GM12891 (cell line): Measurements from ENCODE around the gene C12orf56. TPM values are rescaled to one million over a fixed set of nuclear protein-coding genes. Genes with fewer than 3 reads are reported as not detected.
A peak's percentile ranks its signal among the peaks of the same experiment; 100 is the strongest.

ENCODE experiments used
- DNase-seq: peaks from one replicate; pipeline ENCODE4 v3.0.0; 2011; ENCODE audit warnings: low spot score; ENCODE audit not compliant: insufficient read length
- FAIRE-seq: peaks from 2 replicates; lab custom pipeline; 2011; peaks lifted over from hg19 to GRCh38; lab: Jason Lieb, UNC
- PAX5 ChIP-seq: IDR thresholded peaks from 2 replicates; pipeline ENCODE4 v1.6.1; 2011; ENCODE audit warnings: low read length, moderate library complexity, mild to moderate bottlenecking; ENCODE audit not compliant: insufficient read depth, severe bottlenecking
- POLR2A ChIP-seq: IDR thresholded peaks from 2 replicates; pipeline ENCODE4 v1.6.1; 2011; ENCODE audit warnings: low read depth, low read length, control low read depth
- POLR2AphosphoS5 ChIP-seq: IDR thresholded peaks from 2 replicates; pipeline ENCODE4 v1.6.1; 2011; ENCODE audit warnings: low read depth, low read length, control low read depth
- POU2F2 ChIP-seq: IDR thresholded peaks from 2 replicates; pipeline ENCODE4 v1.6.1; 2011; ENCODE audit warnings: low read depth, mild to moderate bottlenecking, control low read depth, low read length, moderate library complexity
- SPI1 ChIP-seq: IDR thresholded peaks from 2 replicates; pipeline ENCODE4 v1.6.1; 2011; ENCODE audit warnings: low read depth, low read length, control low read depth
- TAF1 ChIP-seq: IDR thresholded peaks from 2 replicates; pipeline ENCODE4 v1.6.1; 2011; ENCODE audit warnings: low read depth, low read length, control low read depth
- polyA plus RNA-seq: library from polyadenylated mRNA; unstranded; fragments of >200 nt; gene quantifications from one replicate; pipeline ENCODE4 v1.2.1, GENCODE V29; 2012; ENCODE audit warnings: low read depth, missing spikeins, inconsistent platforms; ENCODE audit not compliant: missing spikeins

Gene C12orf56
- polyA plus RNA-seq = not detected

DNA sequence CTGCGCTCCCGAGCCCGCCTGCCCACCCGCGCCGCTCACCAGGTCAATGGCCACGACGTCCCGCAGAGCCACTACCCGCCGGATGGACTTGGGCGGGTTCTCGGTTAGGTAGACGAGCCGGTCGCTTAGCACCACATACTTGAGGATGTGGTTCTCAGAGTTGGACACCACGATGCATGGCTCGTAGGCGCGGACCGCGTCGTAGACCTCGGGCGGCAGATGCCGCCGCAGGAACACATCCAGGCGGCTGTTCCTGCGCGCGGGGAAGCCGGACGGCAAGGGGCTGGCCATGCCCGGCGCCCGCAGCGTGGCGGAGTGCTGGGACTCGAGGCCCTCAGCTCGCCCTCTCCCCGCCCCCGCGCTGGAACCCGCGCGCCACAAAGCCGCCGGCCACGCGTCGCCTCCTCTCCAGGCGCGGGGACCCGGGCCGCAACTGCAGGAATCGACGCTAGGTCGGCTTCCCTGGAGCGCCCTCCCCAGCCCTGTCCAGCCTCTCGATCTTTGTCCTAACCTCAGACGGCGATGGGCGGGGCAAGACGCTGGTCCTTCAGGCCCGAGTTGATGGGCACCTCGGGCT, at the start of gene C12orf56:
Gene C12orf56, minus strand, starts transcription at position 484 of the 577 bp plus-strand sequence. Its CDS starts 193 bp downstream, at position 291.
- FAIRE-seq = no peak

GRCh38 chr12:64440100-64440499, 49.5 kb upstream of the C12orf56 start:
- peak; percentile 16 for FAIRE-seq
- TF ChIP-seq POLR2AphosphoS5 (no peak), SPI1 (no peak), TAF1 (no peak), POU2F2 (no peak), PAX5 (no peak), POLR2A (no peak)
- no peak for DNase-seq

More for the DNA sequence above, at the start of gene C12orf56:
- TF ChIP-seq SPI1 (no peak), POLR2A (no peak), POLR2AphosphoS5 (no peak), PAX5 (no peak), TAF1 (no peak), POU2F2 (no peak)
- DNase-seq = no peak

- no peak for FAIRE-seq
- TF ChIP-seq PAX5 (no peak), POLR2AphosphoS5 (no peak), TAF1 (no peak), POU2F2 (no peak), POLR2A (no peak), SPI1 (no peak)
These were observed 43.4 kb upstream of the C12orf56 start for GRCh38 chr12:64433915-64434314.

DNA sequence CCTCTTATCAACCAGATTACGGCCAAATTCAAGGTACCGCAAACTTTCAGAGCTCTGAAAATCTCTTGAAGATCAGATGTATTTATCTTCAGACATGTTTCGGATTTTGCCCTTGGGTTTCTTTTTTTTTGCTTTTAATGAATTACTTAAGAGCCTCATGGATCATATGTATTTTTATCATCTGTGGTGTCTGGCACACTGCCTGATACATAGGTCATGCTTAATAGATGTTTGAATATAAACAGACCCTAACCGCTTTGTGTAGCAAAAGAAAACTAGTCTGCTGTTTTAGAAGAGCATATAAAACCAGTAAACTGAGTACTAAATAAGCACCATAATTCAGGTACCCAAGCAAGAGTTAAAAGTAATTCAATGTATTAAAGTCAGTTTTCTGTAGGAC, 41.2 kb upstream of the C12orf56 start:
- FAIRE-seq (no peak), DNase-seq (no peak)
- TF ChIP-seq POLR2AphosphoS5 (no peak), POU2F2 (no peak), TAF1 (no peak)

More at GRCh38 chr12:64433915-64434314, 43.4 kb upstream of the C12orf56 start:
- DNase-seq = no peak

DNA sequence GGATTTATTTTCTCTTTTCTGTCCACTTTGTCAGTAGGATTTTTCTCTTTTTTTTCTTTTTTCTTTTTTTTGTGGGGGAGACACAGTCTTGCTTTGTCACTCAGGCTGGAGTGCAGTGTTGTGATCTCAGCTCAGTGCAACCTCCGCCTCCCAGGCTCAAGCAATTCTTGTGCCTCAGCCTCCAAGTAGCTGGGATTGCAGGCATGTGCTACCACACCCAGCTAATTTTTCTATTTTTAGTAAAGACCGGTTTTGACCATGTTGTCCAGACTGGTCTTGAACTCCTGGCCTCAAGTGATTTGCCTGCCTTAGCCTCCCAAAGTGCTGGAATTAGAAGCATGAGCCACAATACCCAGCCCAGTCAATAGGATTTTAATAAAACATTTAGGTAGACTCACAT, 40.3 kb upstream of the C12orf56 start:
- DNase-seq = no peak
- FAIRE-seq = no peak
- TF ChIP-seq POU2F2 = no peak
- TF ChIP-seq PAX5 = no peak
- TF ChIP-seq TAF1 = no peak
- no peak for TF ChIP-seq SPI1
- no peak for TF ChIP-seq POLR2A
- no peak for TF ChIP-seq POLR2AphosphoS5

DNA sequence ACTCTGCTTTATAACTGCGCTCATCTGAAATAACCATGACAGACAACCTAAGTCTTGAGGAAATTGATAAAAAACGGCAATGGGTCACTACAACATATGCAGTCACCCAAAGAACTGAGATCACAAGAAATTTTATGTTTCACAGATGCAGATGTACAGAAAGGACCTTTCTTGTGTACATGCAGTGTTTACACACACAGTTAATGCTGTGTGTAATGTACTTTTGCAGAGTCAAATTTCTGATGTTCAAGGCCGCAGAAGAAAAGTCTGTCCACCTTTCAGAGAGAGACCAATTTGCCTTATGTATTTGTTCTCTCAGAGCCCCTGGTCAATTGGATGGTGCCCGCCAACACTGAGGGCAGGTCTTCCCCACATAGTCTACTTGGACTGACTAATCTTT, 38.4 kb upstream of the C12orf56 start:
- DNase-seq = no peak
- TF ChIP-seq POLR2AphosphoS5 (no peak), PAX5 (no peak), SPI1 (no peak), TAF1 (no peak), POU2F2 (no peak), POLR2A (no peak)
- FAIRE-seq = no peak

DNA sequence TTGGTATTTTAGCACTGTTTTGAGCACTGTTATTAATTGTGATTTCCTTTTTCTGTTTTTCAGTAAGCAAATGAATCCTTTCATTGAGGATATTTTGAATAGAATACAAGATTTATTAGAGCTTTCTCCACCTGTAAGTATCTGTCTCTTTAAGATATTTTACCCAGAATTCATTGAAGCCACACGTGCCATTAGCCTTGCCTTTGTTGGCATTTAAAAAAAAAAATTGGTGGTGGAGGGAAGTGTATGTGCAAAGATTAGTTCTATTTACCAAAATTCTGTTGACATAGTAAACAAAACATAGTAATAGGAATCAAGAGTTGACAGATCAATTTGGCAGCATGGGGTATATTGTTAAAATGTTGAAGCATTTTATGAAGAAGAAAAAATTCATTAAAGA, 37.4 kb upstream of the C12orf56 start:
- no peak for FAIRE-seq

GRCh38 chr12:64419696-64420095, 29.1 kb upstream of the C12orf56 start:
- no peak for DNase-seq
- FAIRE-seq = no peak
- TF ChIP-seq POLR2A = no peak

More for the DNA sequence above, 37.4 kb upstream of the C12orf56 start:
- TF ChIP-seq PAX5 (no peak), POLR2A (no peak), TAF1 (no peak), SPI1 (no peak), POU2F2 (no peak), POLR2AphosphoS5 (no peak)
- DNase-seq = no peak

DNA sequence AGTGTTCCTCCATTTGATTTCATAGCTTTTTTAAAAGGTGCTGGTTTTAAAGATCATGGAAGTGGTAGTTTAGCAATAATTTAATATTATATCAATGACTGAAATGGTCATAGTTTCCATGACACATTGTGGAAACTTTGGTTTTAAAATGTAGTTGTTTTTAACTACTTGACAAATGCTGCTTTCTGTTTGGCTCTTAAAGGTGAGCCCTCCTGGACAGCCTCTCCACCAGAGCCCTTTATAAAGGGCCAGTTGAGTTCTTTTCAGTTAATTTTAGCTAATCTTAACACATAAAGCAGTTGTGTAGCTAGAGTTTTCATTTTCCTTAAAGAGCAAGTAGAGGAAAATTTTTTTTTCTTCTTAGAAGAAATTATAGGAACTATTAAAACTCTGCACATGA, 27.7 kb upstream of the C12orf56 start:
- no peak for FAIRE-seq
- TF ChIP-seq SPI1 = no peak
- TF ChIP-seq TAF1 = no peak
- DNase-seq = no peak

GRCh38 chr12:64413884-64414283, 23.3 kb upstream of the C12orf56 start:
- no peak for TF ChIP-seq SPI1
- DNase-seq (no peak), FAIRE-seq (no peak)

GRCh38 chr12:64412459-64412858, 21.9 kb upstream of the C12orf56 start:
- TF ChIP-seq TAF1 (no peak), PAX5 (no peak), POLR2AphosphoS5 (no peak), POU2F2 (no peak)
- DNase-seq (no peak), FAIRE-seq (no peak)
